ENCODE data around the gene FOXO1. TPM values are rescaled to one million over a fixed set of nuclear protein-coding genes. Genes with fewer than 3 reads are reported as not detected.

The FOXO1 gene
- total and polyA plus RNA-seq, 2 experiments from 2014 or later, result 32.4 to 68.0 TPM

DNA sequence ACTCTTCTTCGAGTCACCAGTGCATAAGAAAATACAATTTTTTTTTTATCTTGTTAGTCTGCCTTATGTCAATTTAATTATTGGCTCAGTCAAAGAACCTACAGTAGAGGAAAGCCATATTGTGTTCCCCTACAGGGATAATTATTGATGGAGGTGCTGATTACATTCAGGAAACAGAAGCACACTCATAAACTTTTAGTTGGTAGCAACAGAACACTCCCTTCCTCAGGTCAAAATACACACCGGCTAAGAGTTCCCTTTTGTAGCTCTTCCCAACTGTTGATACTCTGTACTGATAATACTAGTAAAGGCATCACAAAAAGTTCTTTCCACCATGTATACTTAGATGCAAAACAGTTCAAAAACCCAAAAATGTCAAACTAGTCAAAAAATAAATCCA is 18.4 kb downstream of the FOXO1 start (continued):
- TF ChIP-seq, protein P1, sequence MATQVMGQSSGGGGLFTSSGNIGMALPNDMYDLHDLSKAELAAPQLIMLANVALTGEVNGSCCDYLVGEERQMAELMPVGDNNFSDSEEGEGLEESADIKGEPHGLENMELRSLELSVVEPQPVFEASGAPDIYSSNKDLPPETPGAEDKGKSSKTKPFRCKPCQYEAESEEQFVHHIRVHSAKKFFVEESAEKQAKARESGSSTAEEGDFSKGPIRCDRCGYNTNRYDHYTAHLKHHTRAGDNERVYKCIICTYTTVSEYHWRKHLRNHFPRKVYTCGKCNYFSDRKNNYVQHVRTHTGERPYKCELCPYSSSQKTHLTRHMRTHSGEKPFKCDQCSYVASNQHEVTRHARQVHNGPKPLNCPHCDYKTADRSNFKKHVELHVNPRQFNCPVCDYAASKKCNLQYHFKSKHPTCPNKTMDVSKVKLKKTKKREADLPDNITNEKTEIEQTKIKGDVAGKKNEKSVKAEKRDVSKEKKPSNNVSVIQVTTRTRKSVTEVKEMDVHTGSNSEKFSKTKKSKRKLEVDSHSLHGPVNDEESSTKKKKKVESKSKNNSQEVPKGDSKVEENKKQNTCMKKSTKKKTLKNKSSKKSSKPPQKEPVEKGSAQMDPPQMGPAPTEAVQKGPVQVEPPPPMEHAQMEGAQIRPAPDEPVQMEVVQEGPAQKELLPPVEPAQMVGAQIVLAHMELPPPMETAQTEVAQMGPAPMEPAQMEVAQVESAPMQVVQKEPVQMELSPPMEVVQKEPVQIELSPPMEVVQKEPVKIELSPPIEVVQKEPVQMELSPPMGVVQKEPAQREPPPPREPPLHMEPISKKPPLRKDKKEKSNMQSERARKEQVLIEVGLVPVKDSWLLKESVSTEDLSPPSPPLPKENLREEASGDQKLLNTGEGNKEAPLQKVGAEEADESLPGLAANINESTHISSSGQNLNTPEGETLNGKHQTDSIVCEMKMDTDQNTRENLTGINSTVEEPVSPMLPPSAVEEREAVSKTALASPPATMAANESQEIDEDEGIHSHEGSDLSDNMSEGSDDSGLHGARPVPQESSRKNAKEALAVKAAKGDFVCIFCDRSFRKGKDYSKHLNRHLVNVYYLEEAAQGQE (IDR thresholded peaks at IDR 0.05; ENCODE audit: unreplicated experiment), result no peak
- TF ChIP-seq NANOG (IDR thresholded peaks at IDR 0.05; ENCODE audit: borderline replicate concordance) (no peak), ZNF114 (CRISPR knock-in tag; IDR thresholded peaks at IDR 0.05) (no peak), CREB1 (CRISPR knock-in tag; IDR thresholded peaks at IDR 0.05; ENCODE audit: low read depth) (no peak), JUNB (IDR thresholded peaks at IDR 0.05; ENCODE audit: unreplicated experiment) (no peak), EZH2 (IDR thresholded peaks at IDR 0.05; ENCODE audit: low read depth, unreplicated experiment) (no peak)
- TF ChIP-seq, protein P2, sequence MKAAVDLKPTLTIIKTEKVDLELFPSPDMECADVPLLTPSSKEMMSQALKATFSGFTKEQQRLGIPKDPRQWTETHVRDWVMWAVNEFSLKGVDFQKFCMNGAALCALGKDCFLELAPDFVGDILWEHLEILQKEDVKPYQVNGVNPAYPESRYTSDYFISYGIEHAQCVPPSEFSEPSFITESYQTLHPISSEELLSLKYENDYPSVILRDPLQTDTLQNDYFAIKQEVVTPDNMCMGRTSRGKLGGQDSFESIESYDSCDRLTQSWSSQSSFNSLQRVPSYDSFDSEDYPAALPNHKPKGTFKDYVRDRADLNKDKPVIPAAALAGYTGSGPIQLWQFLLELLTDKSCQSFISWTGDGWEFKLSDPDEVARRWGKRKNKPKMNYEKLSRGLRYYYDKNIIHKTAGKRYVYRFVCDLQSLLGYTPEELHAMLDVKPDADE (IDR thresholded peaks at IDR 0.05), result no peak

DNA sequence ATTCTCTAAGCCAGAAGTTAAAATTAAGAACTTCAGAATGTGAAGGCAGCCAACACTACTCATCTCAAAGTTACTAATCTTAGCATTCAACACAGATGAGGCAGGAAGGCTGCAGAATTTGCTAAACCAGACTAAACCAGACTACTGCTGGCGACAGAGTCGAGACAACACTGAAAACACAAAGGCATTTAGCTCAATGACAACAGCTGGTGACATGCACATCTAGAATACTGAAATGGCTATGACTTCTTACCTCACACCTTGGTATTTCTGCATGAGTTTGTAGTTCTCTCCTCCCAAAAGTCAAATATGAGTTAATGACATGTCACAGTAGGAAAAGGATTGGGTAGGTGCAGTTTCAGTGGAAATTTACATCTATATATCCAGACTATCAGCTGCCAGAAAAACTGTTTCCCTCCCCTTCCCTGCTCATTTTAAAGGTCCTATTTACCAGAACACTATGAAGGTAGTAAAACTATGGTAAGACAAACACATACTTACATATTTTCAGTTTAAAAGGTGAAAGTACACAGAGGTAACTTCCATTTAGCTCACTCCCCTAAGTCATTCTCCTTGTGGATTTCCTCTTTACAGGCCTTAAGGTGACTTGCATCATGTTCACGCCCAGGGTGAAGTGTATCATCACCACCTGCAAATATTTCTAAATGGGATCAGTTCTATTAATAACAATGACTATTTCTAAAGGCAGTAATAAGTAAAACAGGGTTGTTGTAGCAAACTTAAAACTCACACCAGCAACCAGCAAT is 21.4 kb downstream of the FOXO1 start:
- no peak for DNase-seq (ENCODE audit: low spot score)
- TF ChIP-seq, protein P3, sequence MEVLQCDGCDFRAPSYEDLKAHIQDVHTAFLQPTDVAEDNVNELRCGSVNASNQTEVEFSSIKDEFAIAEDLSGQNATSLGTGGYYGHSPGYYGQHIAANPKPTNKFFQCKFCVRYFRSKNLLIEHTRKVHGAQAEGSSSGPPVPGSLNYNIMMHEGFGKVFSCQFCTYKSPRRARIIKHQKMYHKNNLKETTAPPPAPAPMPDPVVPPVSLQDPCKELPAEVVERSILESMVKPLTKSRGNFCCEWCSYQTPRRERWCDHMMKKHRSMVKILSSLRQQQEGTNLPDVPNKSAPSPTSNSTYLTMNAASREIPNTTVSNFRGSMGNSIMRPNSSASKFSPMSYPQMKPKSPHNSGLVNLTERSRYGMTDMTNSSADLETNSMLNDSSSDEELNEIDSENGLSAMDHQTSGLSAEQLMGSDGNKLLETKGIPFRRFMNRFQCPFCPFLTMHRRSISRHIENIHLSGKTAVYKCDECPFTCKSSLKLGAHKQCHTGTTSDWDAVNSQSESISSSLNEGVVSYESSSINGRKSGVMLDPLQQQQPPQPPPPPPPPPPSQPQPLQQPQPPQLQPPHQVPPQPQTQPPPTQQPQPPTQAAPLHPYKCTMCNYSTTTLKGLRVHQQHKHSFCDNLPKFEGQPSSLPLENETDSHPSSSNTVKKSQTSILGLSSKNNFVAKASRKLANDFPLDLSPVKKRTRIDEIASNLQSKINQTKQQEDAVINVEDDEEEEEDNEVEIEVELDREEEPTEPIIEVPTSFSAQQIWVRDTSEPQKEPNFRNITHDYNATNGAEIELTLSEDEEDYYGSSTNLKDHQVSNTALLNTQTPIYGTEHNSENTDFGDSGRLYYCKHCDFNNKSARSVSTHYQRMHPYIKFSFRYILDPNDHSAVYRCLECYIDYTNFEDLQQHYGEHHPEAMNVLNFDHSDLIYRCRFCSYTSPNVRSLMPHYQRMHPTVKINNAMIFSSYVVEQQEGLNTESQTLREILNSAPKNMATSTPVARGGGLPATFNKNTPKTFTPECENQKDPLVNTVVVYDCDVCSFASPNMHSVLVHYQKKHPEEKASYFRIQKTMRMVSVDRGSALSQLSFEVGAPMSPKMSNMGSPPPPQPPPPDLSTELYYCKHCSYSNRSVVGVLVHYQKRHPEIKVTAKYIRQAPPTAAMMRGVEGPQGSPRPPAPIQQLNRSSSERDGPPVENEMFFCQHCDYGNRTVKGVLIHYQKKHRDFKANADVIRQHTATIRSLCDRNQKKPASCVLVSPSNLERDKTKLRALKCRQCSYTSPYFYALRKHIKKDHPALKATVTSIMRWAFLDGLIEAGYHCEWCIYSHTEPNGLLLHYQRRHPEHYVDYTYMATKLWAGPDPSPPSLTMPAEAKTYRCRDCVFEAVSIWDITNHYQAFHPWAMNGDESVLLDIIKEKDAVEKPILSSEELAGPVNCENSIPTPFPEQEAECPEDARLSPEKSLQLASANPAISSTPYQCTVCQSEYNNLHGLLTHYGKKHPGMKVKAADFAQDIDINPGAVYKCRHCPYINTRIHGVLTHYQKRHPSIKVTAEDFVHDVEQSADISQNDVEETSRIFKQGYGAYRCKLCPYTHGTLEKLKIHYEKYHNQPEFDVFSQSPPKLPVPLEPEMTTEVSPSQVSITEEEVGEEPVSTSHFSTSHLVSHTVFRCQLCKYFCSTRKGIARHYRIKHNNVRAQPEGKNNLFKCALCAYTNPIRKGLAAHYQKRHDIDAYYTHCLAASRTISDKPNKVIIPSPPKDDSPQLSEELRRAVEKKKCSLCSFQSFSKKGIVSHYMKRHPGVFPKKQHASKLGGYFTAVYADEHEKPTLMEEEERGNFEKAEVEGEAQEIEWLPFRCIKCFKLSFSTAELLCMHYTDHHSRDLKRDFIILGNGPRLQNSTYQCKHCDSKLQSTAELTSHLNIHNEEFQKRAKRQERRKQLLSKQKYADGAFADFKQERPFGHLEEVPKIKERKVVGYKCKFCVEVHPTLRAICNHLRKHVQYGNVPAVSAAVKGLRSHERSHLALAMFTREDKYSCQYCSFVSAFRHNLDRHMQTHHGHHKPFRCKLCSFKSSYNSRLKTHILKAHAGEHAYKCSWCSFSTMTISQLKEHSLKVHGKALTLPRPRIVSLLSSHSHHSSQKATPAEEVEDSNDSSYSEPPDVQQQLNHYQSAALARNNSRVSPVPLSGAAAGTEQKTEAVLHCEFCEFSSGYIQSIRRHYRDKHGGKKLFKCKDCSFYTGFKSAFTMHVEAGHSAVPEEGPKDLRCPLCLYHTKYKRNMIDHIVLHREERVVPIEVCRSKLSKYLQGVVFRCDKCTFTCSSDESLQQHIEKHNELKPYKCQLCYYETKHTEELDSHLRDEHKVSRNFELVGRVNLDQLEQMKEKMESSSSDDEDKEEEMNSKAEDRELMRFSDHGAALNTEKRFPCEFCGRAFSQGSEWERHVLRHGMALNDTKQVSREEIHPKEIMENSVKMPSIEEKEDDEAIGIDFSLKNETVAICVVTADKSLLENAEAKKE (CRISPR knock-in tag; IDR thresholded peaks at IDR 0.05), result no peak
- TF ChIP-seq STAT1 (IDR thresholded peaks at IDR 0.05; ENCODE audit: unreplicated experiment), result no peak
- no peak for TF ChIP-seq JUNB (IDR thresholded peaks at IDR 0.05; ENCODE audit: unreplicated experiment)
- TF ChIP-seq EZH2 (IDR thresholded peaks at IDR 0.05; ENCODE audit: low read depth, unreplicated experiment), result no peak
- TF ChIP-seq, protein P4, sequence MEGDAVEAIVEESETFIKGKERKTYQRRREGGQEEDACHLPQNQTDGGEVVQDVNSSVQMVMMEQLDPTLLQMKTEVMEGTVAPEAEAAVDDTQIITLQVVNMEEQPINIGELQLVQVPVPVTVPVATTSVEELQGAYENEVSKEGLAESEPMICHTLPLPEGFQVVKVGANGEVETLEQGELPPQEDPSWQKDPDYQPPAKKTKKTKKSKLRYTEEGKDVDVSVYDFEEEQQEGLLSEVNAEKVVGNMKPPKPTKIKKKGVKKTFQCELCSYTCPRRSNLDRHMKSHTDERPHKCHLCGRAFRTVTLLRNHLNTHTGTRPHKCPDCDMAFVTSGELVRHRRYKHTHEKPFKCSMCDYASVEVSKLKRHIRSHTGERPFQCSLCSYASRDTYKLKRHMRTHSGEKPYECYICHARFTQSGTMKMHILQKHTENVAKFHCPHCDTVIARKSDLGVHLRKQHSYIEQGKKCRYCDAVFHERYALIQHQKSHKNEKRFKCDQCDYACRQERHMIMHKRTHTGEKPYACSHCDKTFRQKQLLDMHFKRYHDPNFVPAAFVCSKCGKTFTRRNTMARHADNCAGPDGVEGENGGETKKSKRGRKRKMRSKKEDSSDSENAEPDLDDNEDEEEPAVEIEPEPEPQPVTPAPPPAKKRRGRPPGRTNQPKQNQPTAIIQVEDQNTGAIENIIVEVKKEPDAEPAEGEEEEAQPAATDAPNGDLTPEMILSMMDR (conservative IDR thresholded peaks at IDR 0.05; ENCODE audit: low read depth in 2 of 2), result no peak
- no peak for TF ChIP-seq NANOG (IDR thresholded peaks at IDR 0.05; ENCODE audit: borderline replicate concordance)
- H3K4me1 Mint-ChIP-seq, result peaks cover 88% of the 10 kb centered on the region
- ATAC-seq, result no peak
- H3K27ac Mint-ChIP-seq, result peak overlapping the region; percentile 25
- Histone ChIP-seq H3K79me2 (replicated peaks; ENCODE audit: insufficient read depth) (peaks cover 100% of the 10 kb centered on the region), H3K4me3 (no peak overlapping the region), H3K4me1 (ENCODE audit: insufficient read depth) (peaks cover 90% of the 10 kb centered on the region), H3K9me2 (ENCODE audit: insufficient read depth) (no peaks in the 10 kb centered on the region), H3K36me3 (ENCODE audit: insufficient read depth) (no peaks in the 10 kb centered on the region), H3K27ac (ENCODE audit: low read depth) (peak overlapping the region; percentile 30; the same call in 1 of the 2 replicates), H3K27me3 (ENCODE audit: insufficient read depth) (no peaks in the 10 kb centered on the region), H3K4me2 (peak overlapping the region; percentile 61), H4K20me1 (replicated peaks; ENCODE audit: insufficient read depth) (peaks cover 48% of the 10 kb centered on the region), H3F3A (replicated peaks; ENCODE audit: low read depth) (no peaks in the 10 kb centered on the region), H2AFZ (no peak overlapping the region)
- H3K4me3 Mint-ChIP-seq, result no peak overlapping the region; the same call in 2 of the 3 replicates
- no peaks in the 10 kb centered on the region for H3K9me3 Mint-ChIP-seq
- H3K36me3 Mint-ChIP-seq (ENCODE audit: low read depth), result peaks cover 8% of the 10 kb centered on the region; the same call in 2 of the 3 replicates
- H3K27me3 Mint-ChIP-seq (ENCODE audit: insufficient read depth, low read depth, poor library complexity), result peaks cover 10% of the 10 kb centered on the region
